Measurements from ENCODE around the gene SKP2. TPM values are rescaled to one million over a fixed set of nuclear protein-coding genes. Genes with fewer than 3 reads are reported as not detected.

Gene SKP2
- polyA plus RNA-seq, 3 donors, result 2.3 to 7.9 (median 4.0) TPM

- no peak overlapping the region for H3K27ac ChIP-seq (ENCODE audit: low read depth, low read length)
- WGBS, 3 donors, result 92 to 97% (median 97%) methylated on average over 1 of the region's 1 CpG
Measured at GRCh38 chr5:36230151-36230790, 78.4 kb downstream of the SKP2 start.

- WGBS, 3 donors, result 52 to 88% (median 85%) methylated on average over 3 of the region's 3 CpGs
Measured at GRCh38 chr5:36232533-36232932, 80.6 kb downstream of the SKP2 start.

More at GRCh38 chr5:36232533-36232932, 80.6 kb downstream of the SKP2 start:
- H3K27ac ChIP-seq (ENCODE audit: low read depth, low read length), result no peak overlapping the region

Other genes starting within 250 kb of the SKP2 start
- not detected for gene CAPSL, start 213.5 kb upstream of the SKP2 start, polyA plus RNA-seq
- not detected for gene UGT3A1, start 160.7 kb upstream of the SKP2 start, polyA plus RNA-seq
- not detected for gene UGT3A2, start 85.2 kb upstream of the SKP2 start, polyA plus RNA-seq
- gene LMBRD2, start 224 bp upstream of the SKP2 start, polyA plus RNA-seq, result 1 to 10 TPM; 2.3 to 3.1 (median 2.6) TPM
- 10 to 100 TPM in 2 of 3 donors, 1 to 10 TPM in 1; 9.0 to 17.1 (median 14.5) TPM for gene NADK2, start 89.8 kb downstream of the SKP2 start, polyA plus RNA-seq
- 1 to 10 TPM in 1 of 3 donors, under 1 TPM in 2; 0.05 to 1.2 (median 0.12) TPM for gene RANBP3L, start 149.8 kb downstream of the SKP2 start, polyA plus RNA-seq